Adrenal gland (tissue), 5 donors: Measurements from ENCODE around the gene AOPEP.

Experiments used
- CTCF ChIP-seq, 6 experiments: fragments of 450-650 bp in 4 of 6; fragments of 200-600 bp in 2 of 6; sonication (generic) in 1 of 6; IDR thresholded peaks; 1 replicate in 5 of 6; 2 replicates in 1 of 6; pipeline versions ENCODE4 v1.5.1 to v1.8.0; 2016 to 2021; ENCODE audit warnings: antibody characterized with exemption in 6 of 6, mild to moderate bottlenecking in 2 of 6, moderate library complexity in 1 of 6
- POLR2A ChIP-seq, 2 donors: fragments of 450-650 bp; IDR thresholded peaks; one replicate each; pipeline ENCODE4 v1.6.1; 2017; ENCODE audit warnings: antibody characterized with exemption in 2 of 2, mild to moderate bottlenecking in 2 of 2, moderate library complexity in 1 of 2
- donor health status: DM: no; HTN: no; CAD: no.

DNA sequence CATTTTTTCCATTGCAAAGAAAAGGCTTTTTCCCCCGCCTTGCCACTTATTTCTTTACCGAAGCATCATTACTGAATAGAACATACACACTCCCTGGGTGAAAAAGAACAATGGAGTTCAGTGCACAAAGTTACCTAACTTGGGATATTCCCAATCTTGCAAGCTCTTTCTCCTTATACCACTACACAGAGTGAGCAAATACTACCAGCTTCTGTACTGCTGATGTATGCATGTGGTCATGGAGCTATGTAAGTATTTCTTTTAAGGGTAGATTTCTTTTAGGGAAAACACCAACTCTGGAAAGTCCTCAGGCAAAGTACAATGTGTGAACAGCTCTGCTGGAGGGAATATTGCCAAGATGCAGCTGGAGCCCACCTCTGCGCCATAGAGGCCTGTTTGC, 81.1 kb downstream of the AOPEP start:
- TF ChIP-seq CTCF (IDR thresholded peaks at IDR 0.05) (no peak), POLR2A (IDR thresholded peaks at IDR 0.05) (no peak)
